SK-N-SH treated with all-trans-retinoic acid at 6 μM for 48 hours (cell line): ENCODE results near the gene SLC6A5.
"Not testable (repeated sequence)": the region's sequence is repeated elsewhere in the genome, so short reads cannot be mapped to it uniquely, and the experiment has no call there.

Source experiments
- ATAC-seq: fragments of 200-7000 bp; cut with Tn5 transposase; 3 replicates; pipeline ENCODE4 v1.9.1; 2020; ENCODE audit warnings: mild to moderate bottlenecking, moderate library complexity
- ARNTL ChIP-seq: fragments of 450-650 bp; formaldehyde crosslinking; IDR thresholded peaks from 2 replicates; pipeline ENCODE4 v1.5.0; 2020; ENCODE audit warnings: low read depth, mild to moderate bottlenecking, moderate library complexity, borderline replicate concordance
- BACH2 ChIP-seq: fragments of 250-450 bp; sonication (Bioruptor Pico); IDR thresholded peaks from 2 replicates; pipeline ENCODE4 v1.9.0; 2021; ENCODE audit warnings: mild to moderate bottlenecking, borderline replicate concordance
- CREB5 ChIP-seq: fragments of 250-450 bp; sonication (Bioruptor Pico); IDR thresholded peaks from 2 replicates; pipeline ENCODE4 v1.5.1; 2020; ENCODE audit warnings: low read depth, mild to moderate bottlenecking, moderate library complexity
- CSDC2 ChIP-seq: fragments of 250-450 bp; sonication (Bioruptor Pico); IDR thresholded peaks from 2 replicates; pipeline ENCODE4 v1.5.0; 2020; ENCODE audit warnings: mild to moderate bottlenecking, moderate library complexity
- GLIS3 ChIP-seq: fragments of 250-450 bp; sonication (Bioruptor Pico); IDR thresholded peaks from 2 replicates; pipeline ENCODE4 v1.5.0; 2020; ENCODE audit warnings: mild to moderate bottlenecking, moderate library complexity
- ISL1 ChIP-seq: fragments of 250-450 bp; sonication (Bioruptor Pico); IDR thresholded peaks from 2 replicates; pipeline ENCODE4 v2.1.2; 2022; ENCODE audit warnings: mild to moderate bottlenecking, moderate library complexity
- POU6F1 ChIP-seq: fragments of 250-450 bp; sonication (Bioruptor Pico); IDR thresholded peaks from 2 replicates; pipeline ENCODE4 v1.8.0; 2021; ENCODE audit warnings: low read depth, mild to moderate bottlenecking, moderate library complexity, borderline replicate concordance
- PPARA ChIP-seq: fragments of 250-450 bp; sonication (Bioruptor Pico); IDR thresholded peaks from 2 replicates; pipeline ENCODE4 v1.5.0; 2020; ENCODE audit warnings: mild to moderate bottlenecking, borderline replicate concordance
- RARB ChIP-seq: fragments of 250-450 bp; sonication (Bioruptor Pico); IDR thresholded peaks from 2 replicates; pipeline ENCODE4 v1.8.0; 2021; ENCODE audit warnings: mild to moderate bottlenecking, moderate library complexity
- SNAI2 ChIP-seq: fragments of 250-450 bp; sonication (Bioruptor Pico); IDR thresholded peaks from 2 replicates; pipeline ENCODE4 v1.5.0; 2020; ENCODE audit warnings: mild to moderate bottlenecking, moderate library complexity
- TCF4 ChIP-seq: fragments of 250-450 bp; sonication (Bioruptor Pico); IDR thresholded peaks from 2 replicates; pipeline ENCODE4 v1.8.0; 2021; ENCODE audit warnings: mild to moderate bottlenecking, moderate library complexity, borderline replicate concordance
- TOX ChIP-seq: fragments of 250-450 bp; sonication (Bioruptor Pico); IDR thresholded peaks from 2 replicates; pipeline ENCODE4 v1.8.0; 2021; ENCODE audit warnings: mild to moderate bottlenecking, moderate library complexity, borderline replicate concordance
- TSHZ2 ChIP-seq: fragments of 250-450 bp; sonication (Bioruptor Pico); IDR thresholded peaks from 2 replicates; pipeline ENCODE4 v1.5.0; 2020; ENCODE audit warnings: mild to moderate bottlenecking, moderate library complexity
- ZC3H10 ChIP-seq: fragments of 250-450 bp; sonication (Bioruptor Pico); IDR thresholded peaks from 2 replicates; pipeline ENCODE4 v1.5.1; 2021; ENCODE audit warnings: mild to moderate bottlenecking, moderate library complexity
- ZFP3 ChIP-seq: fragments of 250-450 bp; sonication (Bioruptor Pico); IDR thresholded peaks from 2 replicates; pipeline ENCODE4 v1.5.0; 2020; ENCODE audit warnings: mild to moderate bottlenecking, moderate library complexity
- ZNF565 ChIP-seq: fragments of 450-650 bp; formaldehyde crosslinking; conservative IDR thresholded peaks from 2 replicates; pipeline ENCODE4 v1.5.0; 2020; ENCODE audit warnings: low read depth, mild to moderate bottlenecking, moderate library complexity
- ZNF8 ChIP-seq: fragments of 450-650 bp; formaldehyde crosslinking; IDR thresholded peaks from 2 replicates; pipeline ENCODE4 v1.5.0; 2020; ENCODE audit warnings: mild to moderate bottlenecking, moderate library complexity
- TF ChIP-seq, protein P1 (sequence below): fragments of 250-450 bp; sonication (Bioruptor Pico); IDR thresholded peaks from 2 replicates; pipeline ENCODE4 v1.5.1; 2021; ENCODE audit warnings: mild to moderate bottlenecking, moderate library complexity
- TF ChIP-seq, protein P2 (sequence below): fragments of 250-450 bp; sonication (Bioruptor Pico); IDR thresholded peaks from 2 replicates; pipeline ENCODE4 v1.8.0; 2020; ENCODE audit warnings: mild to moderate bottlenecking, moderate library complexity, borderline replicate concordance

Gene SLC6A5

DNA sequence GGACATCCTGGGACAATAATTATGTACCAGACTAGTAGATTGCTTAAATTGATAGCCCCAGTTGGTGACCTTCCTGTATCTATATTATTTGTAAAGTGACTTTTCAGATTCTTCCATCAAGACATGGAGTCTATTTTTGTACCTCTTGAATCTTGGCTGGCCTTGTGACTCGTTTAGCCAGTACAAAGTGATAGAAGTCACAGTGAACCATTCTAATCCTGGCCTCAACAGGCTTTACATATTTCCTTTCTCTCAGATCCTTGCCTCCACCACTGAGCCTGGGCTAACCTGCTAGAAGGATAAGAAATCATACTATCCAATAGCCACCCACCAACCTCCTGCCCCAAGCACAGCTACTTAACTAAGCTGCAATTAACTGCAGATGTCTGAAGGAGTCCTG, 37.5 kb upstream of the SLC6A5 start:
- no peak for ATAC-seq
- TF ChIP-seq ZNF565 (no peak), GLIS3 (no peak), ZNF8 (CRISPR knock-in tag) (no peak), ISL1 (CRISPR knock-in tag) (no peak), PPARA (no peak), ZFP3 (CRISPR knock-in tag) (no peak), ARNTL (no peak), TCF4 (CRISPR knock-in tag) (no peak), TOX (CRISPR knock-in tag) (no peak), TSHZ2 (CRISPR knock-in tag) (no peak), SNAI2 (no peak), ZC3H10 (CRISPR knock-in tag) (no peak)
- TF ChIP-seq, protein P1, sequence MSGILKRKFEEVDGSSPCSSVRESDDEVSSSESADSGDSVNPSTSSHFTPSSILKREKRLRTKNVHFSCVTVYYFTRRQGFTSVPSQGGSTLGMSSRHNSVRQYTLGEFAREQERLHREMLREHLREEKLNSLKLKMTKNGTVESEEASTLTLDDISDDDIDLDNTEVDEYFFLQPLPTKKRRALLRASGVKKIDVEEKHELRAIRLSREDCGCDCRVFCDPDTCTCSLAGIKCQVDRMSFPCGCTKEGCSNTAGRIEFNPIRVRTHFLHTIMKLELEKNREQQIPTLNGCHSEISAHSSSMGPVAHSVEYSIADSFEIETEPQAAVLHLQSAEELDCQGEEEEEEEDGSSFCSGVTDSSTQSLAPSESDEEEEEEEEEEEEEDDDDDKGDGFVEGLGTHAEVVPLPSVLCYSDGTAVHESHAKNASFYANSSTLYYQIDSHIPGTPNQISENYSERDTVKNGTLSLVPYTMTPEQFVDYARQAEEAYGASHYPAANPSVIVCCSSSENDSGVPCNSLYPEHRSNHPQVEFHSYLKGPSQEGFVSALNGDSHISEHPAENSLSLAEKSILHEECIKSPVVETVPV = no peak

DNA sequence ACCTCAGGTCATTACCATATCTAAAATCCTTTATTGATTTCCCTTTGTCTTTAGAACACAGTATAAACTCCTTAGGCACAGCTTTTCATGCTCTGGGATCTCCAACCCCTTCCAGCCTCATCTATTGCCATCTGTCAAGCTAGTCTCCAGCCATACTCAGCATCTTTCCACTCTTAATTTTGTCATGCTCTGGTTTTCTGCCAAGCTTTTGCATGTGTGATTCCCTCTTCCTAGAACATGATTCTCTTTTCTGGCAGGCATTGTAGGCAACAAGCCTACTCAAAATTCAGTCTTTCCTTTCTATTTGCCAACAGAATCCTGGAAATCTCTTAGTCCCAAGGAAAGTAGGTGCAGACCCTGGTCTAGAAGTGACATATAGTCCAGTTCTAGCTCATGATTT, 35.5 kb upstream of the SLC6A5 start:
- TF ChIP-seq ARNTL (no peak), POU6F1 (CRISPR knock-in tag) (no peak), CSDC2 (CRISPR knock-in tag) (no peak), ZFP3 (CRISPR knock-in tag) (no peak), BACH2 (CRISPR knock-in tag) (no peak), RARB (CRISPR knock-in tag) (no peak)
- TF ChIP-seq, protein P2, sequence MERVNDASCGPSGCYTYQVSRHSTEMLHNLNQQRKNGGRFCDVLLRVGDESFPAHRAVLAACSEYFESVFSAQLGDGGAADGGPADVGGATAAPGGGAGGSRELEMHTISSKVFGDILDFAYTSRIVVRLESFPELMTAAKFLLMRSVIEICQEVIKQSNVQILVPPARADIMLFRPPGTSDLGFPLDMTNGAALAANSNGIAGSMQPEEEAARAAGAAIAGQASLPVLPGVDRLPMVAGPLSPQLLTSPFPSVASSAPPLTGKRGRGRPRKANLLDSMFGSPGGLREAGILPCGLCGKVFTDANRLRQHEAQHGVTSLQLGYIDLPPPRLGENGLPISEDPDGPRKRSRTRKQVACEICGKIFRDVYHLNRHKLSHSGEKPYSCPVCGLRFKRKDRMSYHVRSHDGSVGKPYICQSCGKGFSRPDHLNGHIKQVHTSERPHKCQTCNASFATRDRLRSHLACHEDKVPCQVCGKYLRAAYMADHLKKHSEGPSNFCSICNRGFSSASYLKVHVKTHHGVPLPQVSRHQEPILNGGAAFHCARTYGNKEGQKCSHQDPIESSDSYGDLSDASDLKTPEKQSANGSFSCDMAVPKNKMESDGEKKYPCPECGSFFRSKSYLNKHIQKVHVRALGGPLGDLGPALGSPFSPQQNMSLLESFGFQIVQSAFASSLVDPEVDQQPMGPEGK = no peak
- ATAC-seq = no peak

DNA sequence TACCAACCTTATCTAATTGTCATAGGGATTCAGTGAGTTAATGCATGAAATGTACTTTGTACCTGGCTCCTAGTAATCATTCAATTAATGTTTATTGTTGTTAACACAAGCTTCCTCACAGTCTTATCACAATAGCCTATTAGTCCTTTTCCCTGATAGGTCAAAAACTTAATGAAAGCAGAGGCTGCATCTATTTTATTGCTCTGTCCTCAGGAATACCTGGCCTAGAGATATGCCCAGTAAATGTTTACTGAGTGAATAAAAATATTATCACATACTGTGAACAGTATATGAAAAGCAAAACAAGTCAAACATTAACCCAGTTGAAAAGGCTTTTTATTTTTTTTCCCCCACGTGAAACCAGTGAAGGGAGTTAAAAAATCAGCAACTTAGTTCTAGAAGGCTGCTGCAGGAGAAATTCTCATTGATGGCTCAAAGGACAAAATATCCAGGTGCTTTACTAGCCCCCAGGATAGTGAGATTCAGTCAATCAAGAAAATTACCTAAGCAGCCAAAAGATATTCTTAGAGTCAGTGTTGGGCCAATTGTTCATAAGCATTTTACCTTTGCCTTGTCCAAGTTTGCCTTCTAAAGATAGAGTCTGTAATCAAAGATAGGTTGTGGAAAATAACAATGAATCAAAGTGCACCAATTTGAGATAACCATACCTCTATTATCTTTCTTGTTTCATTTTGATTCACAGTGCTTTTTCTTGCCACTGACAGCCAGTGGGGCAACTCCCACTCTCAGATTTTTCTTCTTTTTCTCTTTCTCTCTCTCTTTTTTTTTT, 34.4 kb upstream of the SLC6A5 start:
- no peak for ATAC-seq
- TF ChIP-seq ZFP3 (CRISPR knock-in tag) = no peak
- TF ChIP-seq, protein P2 = no peak
- no peak for TF ChIP-seq CREB5 (CRISPR knock-in tag)

DNA sequence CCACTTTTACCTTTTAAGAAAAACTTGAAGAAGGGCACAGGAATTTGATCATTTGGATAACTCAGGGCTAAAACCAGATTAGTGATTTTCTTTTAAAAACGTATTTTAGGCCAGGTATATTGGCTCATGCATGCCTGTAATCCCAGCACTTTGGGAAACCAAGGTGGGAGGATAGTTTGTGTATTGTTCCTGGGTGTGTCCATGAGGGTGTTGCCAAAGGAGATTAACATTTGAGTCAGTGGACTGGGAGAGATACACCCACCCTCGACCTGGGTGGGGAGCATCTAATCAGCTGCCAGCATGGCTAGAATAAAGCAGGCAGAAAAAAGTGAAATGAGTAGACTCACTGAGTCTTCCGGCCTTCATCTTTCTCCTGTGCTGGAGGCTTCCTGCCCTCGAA, 33.3 kb upstream of the SLC6A5 start:
- not testable (repeated sequence) for ATAC-seq
